Uterus (tissue), 4 donors: ENCODE results near the gene GIT1. TPM values are rescaled to one million over a fixed set of nuclear protein-coding genes. Genes with fewer than 3 reads are reported as not detected.
A peak's percentile ranks its signal among the peaks of the same experiment; 100 is the strongest.

ENCODE experiments used
- DNase-seq, 2 donors: peaks; one replicate each; pipeline ENCODE4 v3.0.0-alpha.2; 2019 to 2020
- H3K27ac ChIP-seq, 2 donors: fragments of 200-600 bp; sonication (generic); 1 replicate in 1 of 2; 2 replicates in 1 of 2; pipeline ENCODE4 v1.5.1; 2016 to 2018
- H3K27me3 ChIP-seq, 2 donors: fragments of 200-600 bp; sonication (generic); one replicate each; pipeline ENCODE4 v1.5.1; 2018 to 2019; ENCODE audit warnings: control low read depth in 1 of 2
- H3K36me3 ChIP-seq, 2 donors: fragments of 200-600 bp; sonication (generic); one replicate each; pipeline ENCODE4 v1.5.1; 2019; ENCODE audit warnings: control low read depth in 1 of 2
- H3K4me1 ChIP-seq, 2 donors: fragments of 200-600 bp; sonication (generic); one replicate each; pipeline ENCODE4 v1.5.1; 2018 to 2019; ENCODE audit warnings: control low read depth in 1 of 2
- H3K4me3 ChIP-seq, 2 donors: fragments of 200-600 bp; sonication (generic); 1 replicate in 1 of 2; 2 replicates in 1 of 2; pipeline ENCODE4 v1.5.1; 2018 to 2019; ENCODE audit warnings: mild to moderate bottlenecking in 1 of 2
- H3K9me3 ChIP-seq, 2 donors: fragments of 200-600 bp; sonication (generic); one replicate each; pipeline ENCODE4 v1.5.1; 2019; ENCODE audit warnings: control low read depth in 1 of 2
- CTCF ChIP-seq, 4 experiments: fragments of 200-600 bp in 2 of 4; fragments of 450-650 bp in 2 of 4; sonication (generic) in 2 of 4; IDR thresholded peaks; one replicate each; pipeline ENCODE4 v1.5.1; 2016 to 2019; ENCODE audit warnings: antibody characterized with exemption in 4 of 4, mild to moderate bottlenecking in 2 of 4, moderate library complexity in 1 of 4
- POLR2A ChIP-seq, 2 donors: fragments of 450-650 bp; IDR thresholded peaks; one replicate each; pipeline ENCODE4 v1.6.1; 2016; ENCODE audit warnings: antibody characterized with exemption in 2 of 2, mild to moderate bottlenecking in 1 of 2, moderate library complexity in 1 of 2
- intact Hi-C: fragments of 100-400 bp; cut with DNase I; formaldehyde crosslinking; loops from one replicate; pipeline ENCODE4 v1.15.1; 2023; ENCODE audit warnings: low total_unique reads
- total RNA-seq, 4 donors: library from RNA; depleted of rRNA in 3 of 4; stranded (reverse); fragments of >200 nt in 3 of 4; gene quantifications; one replicate each; pipeline versions ENCODE4 v1.1.0 to v1.2.4, GENCODE V29; 2014 to 2023
- donor health status: DM: yes; HTN: yes; CAD: no.

Gene GIT1
- total RNA-seq, 4 donors from 2014 or later = 13.1 to 75.0 (median 22.9) TPM

GRCh38 chr17:29586676-29587469, 2.6 kb downstream of the GIT1 start:
- no peaks in the 10 kb centered on the region for H3K27me3 ChIP-seq
- H3K4me3 ChIP-seq = no peak overlapping the region
- peak overlapping the region; percentile 16 to 53 for H3K27ac ChIP-seq
- DNase-seq = peak in 1 of 2 donors; percentile 16
- H3K9me3 ChIP-seq = no peaks in the 10 kb centered on the region
- peaks cover 0 to 14% of the 10 kb centered on the region in 2 donors for H3K4me1 ChIP-seq
- intact Hi-C loops = no loop called here
- no peaks in the 10 kb centered on the region for H3K36me3 ChIP-seq
- TF ChIP-seq CTCF (IDR thresholded peaks at IDR 0.05) (no peak), POLR2A (IDR thresholded peaks at IDR 0.05) (no peak)

GRCh38 chr17:29585080-29585751, 4.2 kb downstream of the GIT1 start:
- peaks cover 0 to 8% of the 10 kb centered on the region in 2 donors for H3K4me1 ChIP-seq
- H3K9me3 ChIP-seq = no peaks in the 10 kb centered on the region
- DNase-seq = peak; percentile 16 to 58
- H3K27me3 ChIP-seq = no peaks in the 10 kb centered on the region
- peak overlapping the region in 1 of 2 donors; percentile 2 for H3K4me3 ChIP-seq
- TF ChIP-seq CTCF (IDR thresholded peaks at IDR 0.05) (peak in 2 of 4 experiments; percentile 7 to 23), POLR2A (IDR thresholded peaks at IDR 0.05) (peak in 1 of 2 donors; percentile 10)
- H3K27ac ChIP-seq = peak overlapping the region; percentile 53 to 55
- intact Hi-C loops = no loop called here
- H3K36me3 ChIP-seq = no peaks in the 10 kb centered on the region

- H3K4me1 ChIP-seq = peaks cover 0 to 6% of the 10 kb centered on the region in 2 donors
- intact Hi-C loops = no loop called here
- no peaks in the 10 kb centered on the region for H3K27me3 ChIP-seq
- no peaks in the 10 kb centered on the region for H3K36me3 ChIP-seq
- H3K9me3 ChIP-seq = no peaks in the 10 kb centered on the region
- TF ChIP-seq CTCF (IDR thresholded peaks at IDR 0.05) = no peak
- DNase-seq = peak in 1 of 2 donors; percentile 21
- peak overlapping the region; percentile 53 to 54 for H3K27ac ChIP-seq
- H3K4me3 ChIP-seq = no peak overlapping the region
Observed at GRCh38 chr17:29584452-29585079, 4.9 kb downstream of the GIT1 start.

- no peak overlapping the region for H3K4me3 ChIP-seq
- H3K27ac ChIP-seq = peak overlapping the region in 1 of 2 donors; percentile 53
- H3K27me3 ChIP-seq = no peaks in the 10 kb centered on the region
- intact Hi-C loops = no loop called here
- H3K36me3 ChIP-seq = no peaks in the 10 kb centered on the region
- DNase-seq = peak; percentile 17 to 28
- H3K4me1 ChIP-seq = peaks cover 0 to 6% of the 10 kb centered on the region in 2 donors
- no peaks in the 10 kb centered on the region for H3K9me3 ChIP-seq
- TF ChIP-seq CTCF (IDR thresholded peaks at IDR 0.05) (no peak), POLR2A (IDR thresholded peaks at IDR 0.05) (no peak)
Observed at GRCh38 chr17:29583324-29584248, 5.9 kb downstream of the GIT1 start.
